Left renal pelvis (tissue), 4 donors: ENCODE results near the gene MYOD1. TPM values are rescaled to one million over a fixed set of nuclear protein-coding genes. Genes with fewer than 3 reads are reported as not detected.

Experiments
- DNase-seq, 4 donors: peaks; one replicate each; pipeline ENCODE4 v3.0.0-alpha.2; 2013; ENCODE audit warnings: low read depth in 4 of 4, low spot score in 3 of 4
- polyA plus RNA-seq, 4 donors: library from polyadenylated mRNA; unstranded; fragments of 120-200 nt; gene quantifications; one replicate each; pipeline ENCODE4 v1.2.1, GENCODE V29; 2013; ENCODE audit not compliant: insufficient read length in 4 of 4

The MYOD1 gene
- polyA plus RNA-seq, 4 donors: not detected

DNA sequence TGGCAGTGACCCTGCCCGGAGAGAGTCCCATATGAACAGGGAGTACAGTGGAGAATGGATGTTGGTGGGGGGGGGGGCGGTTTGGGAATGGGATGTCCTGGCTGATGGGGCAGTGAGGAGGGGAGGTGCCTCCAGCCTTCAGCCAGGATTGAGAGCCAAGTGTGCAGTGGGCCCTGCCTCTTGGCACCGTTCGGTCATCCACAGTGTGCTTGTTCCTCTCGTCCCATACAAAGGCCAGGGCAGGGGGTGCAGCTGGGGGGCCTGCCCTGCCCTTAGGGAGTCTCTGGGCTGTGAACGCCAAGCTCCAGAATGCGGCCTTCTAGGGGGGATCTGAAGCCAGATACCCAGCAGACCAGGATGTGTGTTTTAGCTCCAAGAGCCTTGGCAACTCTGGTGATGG lies 49.2 kb downstream of the MYOD1 start:
- DNase-seq: no peak

DNA sequence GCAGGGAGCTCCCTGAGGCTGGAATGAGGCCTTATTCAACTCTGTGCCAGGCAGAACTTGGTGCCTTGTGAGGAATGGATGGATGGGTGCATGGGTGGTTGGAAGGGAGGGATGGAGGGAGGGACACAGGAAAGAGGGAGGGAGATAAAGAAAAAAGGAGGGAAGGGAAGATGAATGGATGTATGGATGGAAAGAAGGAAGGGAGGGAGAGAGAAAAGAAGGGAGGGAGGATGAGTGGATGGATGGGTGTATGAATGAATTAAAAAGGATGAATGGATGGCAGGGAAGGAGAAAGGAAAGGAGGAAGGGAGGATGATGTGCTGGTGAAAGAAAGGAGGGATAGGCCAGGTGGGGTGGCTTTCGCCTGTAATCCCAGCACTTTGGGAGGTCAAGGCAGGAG lies 49.8 kb downstream of the MYOD1 start:
- no peak for DNase-seq

- DNase-seq: no peak
Observed at GRCh38 chr11:17770048-17770652, 50.8 kb downstream of the MYOD1 start.

DNA sequence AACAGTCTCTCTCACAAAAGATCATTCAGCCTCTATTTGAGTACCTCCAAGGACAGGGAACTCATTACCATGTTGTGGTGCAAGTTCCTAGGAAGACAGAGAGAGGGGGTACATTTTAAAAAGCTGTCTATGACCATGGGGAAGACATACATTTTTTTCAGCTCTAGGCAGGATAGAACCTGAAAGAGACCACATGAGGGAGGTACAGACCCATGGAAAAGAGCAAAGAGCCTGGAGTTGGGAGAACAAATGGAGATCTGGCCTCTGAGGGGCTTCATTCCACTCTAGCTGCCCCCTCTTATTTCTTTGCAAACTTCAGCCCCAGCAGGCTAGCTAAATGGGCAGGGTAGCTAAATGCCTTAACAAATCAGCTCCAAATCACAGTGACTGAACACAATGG lies 51.5 kb downstream of the MYOD1 start:
- no peak for DNase-seq

GRCh38 chr11:17771415-17771814 lies 52.0 kb downstream of the MYOD1 start:
- no peak for DNase-seq

Other genes with a start within 250 kb of the MYOD1 start
- 10 to 100 TPM in 1 of 4 donors, 1 to 10 TPM in 3; 1.6 to 10.5 (median 2.0) TPM for gene ABCC8, start 242.7 kb upstream of the MYOD1 start, polyA plus RNA-seq
- gene USH1C, start 175.2 kb upstream of the MYOD1 start, polyA plus RNA-seq: 10 to 100 TPM in 3 of 4 donors, 1 to 10 TPM in 1; 1.7 to 71.2 (median 53.8) TPM
- gene OTOG, start 172.3 kb upstream of the MYOD1 start, polyA plus RNA-seq: under 1 TPM; 0.22 to 0.75 (median 0.29) TPM
- 1 to 10 TPM in 2 of 4 donors, under 1 TPM in 2; 0.60 to 1.6 (median 0.94) TPM for gene KCNC1, start 15.2 kb downstream of the MYOD1 start, polyA plus RNA-seq